Stimulated activated memory B cell treated with anti-CD40 and anti-IgM and Interleukin-4, amounts not matched to agents 10 μg/mL and 1 μg/mL and 100 μg/mL, for 72 hours (primary cell): Measurements from ENCODE around the gene RBM44.

Experiments
- ATAC-seq: fragments of 150-1000 bp; cut with Tn5 transposase; 2 replicates; pipeline ENCODE4 v1.10.0; 2021
- H3K27ac Mint-ChIP-seq: one replicate; pipeline ENCODE4 v1.8.0; 2022; ENCODE audit warnings: mild to moderate bottlenecking, mixed read lengths
- H3K27me3 Mint-ChIP-seq: one replicate; pipeline ENCODE4 v1.8.0; 2022; ENCODE audit warnings: mixed read lengths
- H3K36me3 Mint-ChIP-seq: one replicate; pipeline ENCODE4 v1.8.0; 2022; ENCODE audit warnings: mixed read lengths
- H3K4me1 Mint-ChIP-seq: one replicate; pipeline ENCODE4 v1.8.0; 2022; ENCODE audit warnings: mixed read lengths
- H3K4me3 Mint-ChIP-seq: one replicate; pipeline ENCODE4 v1.8.0; 2022; ENCODE audit warnings: mild to moderate bottlenecking, moderate library complexity, mixed read lengths
- H3K9me3 Mint-ChIP-seq: one replicate; pipeline ENCODE4 v1.8.0; 2022; ENCODE audit warnings: mixed read lengths

RBM44 gene

GRCh38 chr2:237879058-237879430 is 80.5 kb downstream of the RBM44 start:
- H3K4me1 Mint-ChIP-seq = peaks cover under 1% of the 10 kb centered on the region
- H3K4me3 Mint-ChIP-seq = no peak overlapping the region
- no peaks in the 10 kb centered on the region for H3K36me3 Mint-ChIP-seq
- H3K27ac Mint-ChIP-seq = no peak overlapping the region
- H3K9me3 Mint-ChIP-seq = no peaks in the 10 kb centered on the region
- ATAC-seq = no peak
- peaks cover 31% of the 10 kb centered on the region for H3K27me3 Mint-ChIP-seq

DNA sequence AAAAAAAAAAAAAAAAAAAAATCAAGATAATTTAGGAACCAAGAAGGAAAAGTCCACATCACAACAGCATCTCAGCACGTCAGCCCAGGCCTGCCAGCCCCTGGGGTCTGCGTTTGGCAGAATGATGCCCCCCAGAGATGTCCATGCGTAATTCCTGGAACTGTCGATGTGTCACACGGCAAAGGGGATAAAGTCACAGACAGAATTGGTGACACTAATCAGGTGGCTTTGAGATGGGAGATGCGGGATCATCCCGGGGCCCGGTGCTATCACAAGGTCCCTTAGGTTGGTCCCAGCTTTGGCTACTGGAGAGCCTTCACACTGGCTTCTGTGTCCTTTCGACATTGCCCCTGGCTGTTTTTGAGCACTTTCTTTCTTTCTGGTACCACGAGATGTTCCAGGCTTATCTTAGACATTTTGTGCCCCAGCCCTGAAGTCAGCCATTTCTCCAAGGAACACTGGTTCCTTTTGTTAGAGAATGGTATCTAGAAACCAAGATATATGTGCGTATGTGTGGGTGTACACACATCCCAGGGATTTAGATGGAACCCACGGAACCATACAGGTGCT is 81.5 kb downstream of the RBM44 start:
- no peak for ATAC-seq
- H3K27me3 Mint-ChIP-seq = peaks cover 20% of the 10 kb centered on the region
- H3K27ac Mint-ChIP-seq = no peak overlapping the region
- no peaks in the 10 kb centered on the region for H3K9me3 Mint-ChIP-seq
- H3K4me3 Mint-ChIP-seq = no peak overlapping the region
- no peaks in the 10 kb centered on the region for H3K36me3 Mint-ChIP-seq
- H3K4me1 Mint-ChIP-seq = no peaks in the 10 kb centered on the region

- Mint-ChIP-seq H3K4me1 (peaks cover 6% of the 10 kb centered on the region), H3K27ac (no peak overlapping the region), H3K9me3 (no peaks in the 10 kb centered on the region), H3K27me3 (no peaks in the 10 kb centered on the region), H3K36me3 (no peaks in the 10 kb centered on the region), H3K4me3 (no peak overlapping the region)
- no peak for ATAC-seq
Observed at GRCh38 chr2:237882510-237883481, 84.2 kb downstream of the RBM44 start.

DNA sequence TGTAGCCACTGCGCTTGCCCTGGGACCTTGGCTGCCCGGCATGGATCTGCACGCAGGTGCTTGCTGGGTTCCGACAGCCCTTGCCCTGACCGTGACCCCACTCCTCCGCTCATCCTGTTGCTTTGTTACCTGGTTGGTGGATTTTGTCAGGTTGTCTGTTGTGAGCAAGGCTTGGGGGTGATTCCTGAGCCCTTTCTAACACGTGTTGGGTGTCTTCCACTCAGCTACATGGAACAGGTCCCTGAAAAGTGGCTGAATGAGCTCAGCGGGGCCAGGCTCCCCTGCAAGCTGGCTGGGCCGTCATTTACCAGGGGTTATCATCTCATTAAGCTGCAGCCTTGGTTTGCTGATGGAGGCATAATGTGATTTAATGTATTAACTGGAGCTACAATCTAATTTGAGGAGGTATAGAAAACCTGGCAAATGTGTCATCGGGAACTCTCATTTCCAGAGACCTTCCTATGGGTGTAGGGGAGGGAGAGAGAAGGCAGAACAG is 85.4 kb downstream of the RBM44 start:
- no peak for ATAC-seq
- no peaks in the 10 kb centered on the region for H3K27me3 Mint-ChIP-seq
- peaks cover 6% of the 10 kb centered on the region for H3K4me1 Mint-ChIP-seq

GRCh38 chr2:237884681-237885080 is 86.1 kb downstream of the RBM44 start:
- H3K4me3 Mint-ChIP-seq = no peak overlapping the region
- H3K4me1 Mint-ChIP-seq = peaks cover 6% of the 10 kb centered on the region
- ATAC-seq = no peak
- H3K27ac Mint-ChIP-seq = no peak overlapping the region
- no peaks in the 10 kb centered on the region for H3K36me3 Mint-ChIP-seq
- H3K9me3 Mint-ChIP-seq = no peaks in the 10 kb centered on the region
- H3K27me3 Mint-ChIP-seq = no peaks in the 10 kb centered on the region

More for the DNA sequence above, 85.4 kb downstream of the RBM44 start:
- H3K4me3 Mint-ChIP-seq = no peak overlapping the region
- no peaks in the 10 kb centered on the region for H3K36me3 Mint-ChIP-seq
- H3K9me3 Mint-ChIP-seq = no peaks in the 10 kb centered on the region
- no peak overlapping the region for H3K27ac Mint-ChIP-seq

DNA sequence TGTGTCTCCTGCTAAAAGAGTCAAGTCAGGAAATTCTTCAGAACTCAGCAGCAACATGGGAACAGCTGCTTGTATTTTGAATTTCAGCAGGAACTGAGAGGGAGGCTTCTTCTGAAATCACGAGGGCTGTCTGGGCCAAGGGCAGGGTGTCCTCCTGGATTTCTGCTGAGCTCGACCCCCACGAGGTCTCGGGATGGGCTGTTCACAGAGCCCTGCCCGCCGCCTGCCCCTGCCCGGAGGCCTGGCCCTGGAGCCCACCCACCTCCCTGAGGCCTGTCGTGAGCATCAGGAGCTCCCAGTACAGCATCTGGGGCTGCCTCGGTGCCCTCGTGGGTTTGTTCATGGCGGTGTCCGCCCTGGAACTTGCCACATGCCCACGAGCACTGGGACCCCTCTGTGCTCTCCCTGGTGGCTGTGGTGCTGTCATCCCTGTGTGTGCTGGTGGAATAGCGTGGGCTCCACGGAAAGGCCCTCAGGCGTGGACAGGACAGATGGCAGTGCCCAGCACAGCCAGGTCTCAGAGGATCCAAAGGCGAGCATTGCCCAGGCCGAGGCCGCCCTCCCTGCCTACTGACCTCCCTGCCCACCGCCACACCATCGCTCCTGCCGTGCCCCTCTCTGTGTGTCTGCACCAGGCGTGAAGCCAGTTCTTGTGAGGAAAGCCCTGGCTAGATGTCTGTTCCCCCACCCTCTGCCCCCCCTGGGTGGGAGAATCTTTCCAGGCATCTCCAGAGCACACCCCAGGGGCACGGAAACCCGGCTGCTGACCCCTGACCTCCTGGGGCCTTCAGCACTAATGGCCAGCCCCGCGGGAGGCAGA is 86.7 kb downstream of the RBM44 start:
- peak overlapping the region; percentile 81 for H3K27ac Mint-ChIP-seq
- no peak overlapping the region for H3K4me3 Mint-ChIP-seq
- H3K27me3 Mint-ChIP-seq = no peaks in the 10 kb centered on the region
- no peaks in the 10 kb centered on the region for H3K36me3 Mint-ChIP-seq
- no peaks in the 10 kb centered on the region for H3K9me3 Mint-ChIP-seq
- peak; percentile 1 for ATAC-seq
- peaks cover 7% of the 10 kb centered on the region for H3K4me1 Mint-ChIP-seq

DNA sequence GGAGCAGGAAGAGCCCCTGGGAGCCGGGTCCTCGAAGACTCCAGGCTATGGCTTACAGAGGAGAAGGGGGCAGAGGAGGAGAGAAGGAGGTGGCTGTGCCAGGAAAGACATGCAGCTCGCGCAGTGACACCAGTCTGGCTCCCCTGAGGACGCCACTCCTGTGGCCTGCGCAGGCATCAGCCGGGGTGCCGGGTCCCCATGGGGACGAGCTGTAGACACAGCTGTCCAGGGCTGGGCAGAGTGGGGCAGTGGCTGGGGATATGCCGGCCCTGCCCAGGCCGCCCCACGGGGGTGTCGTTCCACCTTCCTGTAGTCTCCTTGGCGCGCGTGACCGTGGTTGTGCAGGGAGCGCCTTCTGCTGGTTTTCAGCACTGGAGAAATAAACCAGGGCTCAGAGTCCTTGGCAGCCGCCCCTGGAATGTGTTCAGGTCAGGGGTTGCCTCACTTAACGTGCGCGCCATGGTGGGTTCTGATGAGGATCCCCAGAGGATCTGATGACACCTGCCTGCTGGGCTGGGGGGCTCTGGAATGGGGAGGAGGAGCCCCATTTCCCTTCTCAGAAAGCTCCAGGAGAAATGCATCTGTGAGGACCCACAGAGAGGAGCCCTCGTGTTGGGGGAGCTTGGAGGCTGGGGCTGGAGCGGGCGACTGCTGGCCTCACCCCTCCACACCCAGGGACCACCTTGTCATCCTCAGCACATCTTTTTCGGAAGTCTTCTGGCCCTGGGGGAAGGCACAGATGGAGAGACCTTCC is 87.5 kb downstream of the RBM44 start:
- no peaks in the 10 kb centered on the region for H3K36me3 Mint-ChIP-seq
- H3K27ac Mint-ChIP-seq = peak overlapping the region; percentile 81
- H3K27me3 Mint-ChIP-seq = no peaks in the 10 kb centered on the region
- no peak for ATAC-seq
- H3K4me3 Mint-ChIP-seq = no peak overlapping the region
- peaks cover 15% of the 10 kb centered on the region for H3K4me1 Mint-ChIP-seq
- no peaks in the 10 kb centered on the region for H3K9me3 Mint-ChIP-seq

GRCh38 chr2:237886685-237887481 is 88.3 kb downstream of the RBM44 start:
- H3K36me3 Mint-ChIP-seq = no peaks in the 10 kb centered on the region
- no peaks in the 10 kb centered on the region for H3K27me3 Mint-ChIP-seq
- ATAC-seq = peak; percentile 71

GRCh38 chr2:237888389-237888788 is 89.8 kb downstream of the RBM44 start:
- no peak for ATAC-seq
- Mint-ChIP-seq H3K27ac (peak overlapping the region; percentile 82), H3K27me3 (no peaks in the 10 kb centered on the region), H3K4me1 (peaks cover 22% of the 10 kb centered on the region), H3K4me3 (no peak overlapping the region), H3K9me3 (no peaks in the 10 kb centered on the region), H3K36me3 (no peaks in the 10 kb centered on the region)

More at GRCh38 chr2:237886685-237887481, 88.3 kb downstream of the RBM44 start:
- Mint-ChIP-seq H3K9me3 (no peaks in the 10 kb centered on the region), H3K27ac (peak overlapping the region; percentile 82), H3K4me1 (peaks cover 16% of the 10 kb centered on the region), H3K4me3 (no peak overlapping the region)

GRCh38 chr2:237889016-237889415 is 90.4 kb downstream of the RBM44 start:
- Mint-ChIP-seq H3K27me3 (no peaks in the 10 kb centered on the region), H3K9me3 (no peaks in the 10 kb centered on the region), H3K4me1 (peaks cover 22% of the 10 kb centered on the region), H3K27ac (peak overlapping the region; percentile 82), H3K4me3 (no peak overlapping the region), H3K36me3 (no peaks in the 10 kb centered on the region)
- no peak for ATAC-seq

DNA sequence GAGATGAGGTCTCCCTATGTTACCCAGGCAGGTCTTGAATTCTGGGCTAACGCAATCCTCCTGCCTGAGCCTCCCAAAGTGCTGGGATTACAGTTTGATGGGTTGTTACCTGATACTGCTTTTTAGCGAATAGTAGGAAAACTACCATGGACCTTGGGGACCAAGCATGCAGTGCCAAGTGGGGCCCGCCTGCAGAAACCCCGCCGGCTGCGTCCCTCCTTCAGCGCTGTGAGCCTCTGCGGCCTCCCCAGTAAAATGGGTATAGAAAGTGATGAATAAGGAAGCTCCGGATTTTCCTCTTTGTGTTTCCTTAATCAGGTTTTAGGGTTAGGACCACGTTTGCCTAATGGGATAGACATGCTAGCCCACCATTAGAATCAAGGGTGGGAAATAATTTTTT is 91.2 kb downstream of the RBM44 start:
- ATAC-seq = no peak
- Mint-ChIP-seq H3K27ac (peak overlapping the region; percentile 82), H3K9me3 (no peaks in the 10 kb centered on the region), H3K27me3 (no peaks in the 10 kb centered on the region), H3K36me3 (no peaks in the 10 kb centered on the region), H3K4me3 (no peak overlapping the region), H3K4me1 (peaks cover 22% of the 10 kb centered on the region)
